Measurements from ENCODE around the gene ATXN2. TPM values are rescaled to one million over a fixed set of nuclear protein-coding genes. Genes with fewer than 3 reads are reported as not detected.

ATXN2 gene
- total RNA-seq, 2 donors from 2014 or later, result 32.8 to 67.7 TPM

- no peaks in the 10 kb centered on the region for H3K36me3 Mint-ChIP-seq
- no peaks in the 10 kb centered on the region for H3K9me3 Mint-ChIP-seq
- no peak overlapping the region for H3K4me3 Mint-ChIP-seq
- H3K27ac Mint-ChIP-seq, result peak overlapping the region; percentile 66 to 84
- no peaks in the 10 kb centered on the region for H3K27me3 Mint-ChIP-seq
- H3K4me1 Mint-ChIP-seq (ENCODE audit: low read depth in 2 of 2), result peaks cover 31 to 44% of the 10 kb centered on the region in 2 donors
- ATAC-seq, result no peak
- no peak for DNase-seq (ENCODE audit: low spot score)
These were observed 174.3 kb downstream of the ATXN2 start for GRCh38 chr12:111424793-111425251.

GRCh38 chr12:111424189-111424792 lies 174.8 kb downstream of the ATXN2 start:
- H3K4me1 Mint-ChIP-seq (ENCODE audit: low read depth in 2 of 2), result peaks cover 31 to 41% of the 10 kb centered on the region in 2 donors
- H3K27me3 Mint-ChIP-seq, result no peaks in the 10 kb centered on the region
- H3K27ac Mint-ChIP-seq, result peak overlapping the region in 1 of 2 donors; percentile 84

GRCh38 chr12:111420494-111420893 lies 178.6 kb downstream of the ATXN2 start:
- Mint-ChIP-seq H3K9me3 (no peaks in the 10 kb centered on the region), H3K4me3 (no peak overlapping the region), H3K36me3 (no peaks in the 10 kb centered on the region), H3K27me3 (no peaks in the 10 kb centered on the region), H3K27ac (no peak overlapping the region), H3K4me1 (ENCODE audit: low read depth in 2 of 2) (peaks cover 10 to 24% of the 10 kb centered on the region in 2 donors)
- DNase-seq (ENCODE audit: low spot score) (no peak), ATAC-seq (no peak)

More at GRCh38 chr12:111424189-111424792, 174.8 kb downstream of the ATXN2 start:
- Mint-ChIP-seq H3K9me3 (no peaks in the 10 kb centered on the region), H3K4me3 (no peak overlapping the region), H3K36me3 (no peaks in the 10 kb centered on the region)
- ATAC-seq (no peak), DNase-seq (ENCODE audit: low spot score) (no peak)

GRCh38 chr12:111419784-111420183 lies 179.3 kb downstream of the ATXN2 start:
- DNase-seq (ENCODE audit: low spot score), result no peak
- Mint-ChIP-seq H3K4me3 (no peak overlapping the region), H3K27me3 (no peaks in the 10 kb centered on the region), H3K4me1 (ENCODE audit: low read depth in 2 of 2) (peaks cover 9 to 21% of the 10 kb centered on the region in 2 donors), H3K9me3 (no peaks in the 10 kb centered on the region), H3K36me3 (no peaks in the 10 kb centered on the region), H3K27ac (no peak overlapping the region)
- ATAC-seq, result no peak

GRCh38 chr12:111418594-111418880 lies 180.6 kb downstream of the ATXN2 start:
- no peak for ATAC-seq
- Mint-ChIP-seq H3K27ac (no peak overlapping the region), H3K27me3 (no peaks in the 10 kb centered on the region), H3K9me3 (no peaks in the 10 kb centered on the region), H3K4me3 (no peak overlapping the region), H3K36me3 (no peaks in the 10 kb centered on the region), H3K4me1 (ENCODE audit: low read depth in 2 of 2) (peaks cover 11 to 22% of the 10 kb centered on the region in 2 donors)
- DNase-seq (ENCODE audit: low spot score), result no peak

- Mint-ChIP-seq H3K4me1 (ENCODE audit: low read depth in 2 of 2) (peaks cover 16 to 27% of the 10 kb centered on the region in 2 donors), H3K4me3 (no peak overlapping the region), H3K27ac (no peak overlapping the region), H3K36me3 (no peaks in the 10 kb centered on the region), H3K9me3 (no peaks in the 10 kb centered on the region), H3K27me3 (no peaks in the 10 kb centered on the region)
- ATAC-seq (no peak), DNase-seq (ENCODE audit: low spot score) (no peak)
These were observed 181.1 kb downstream of the ATXN2 start for GRCh38 chr12:111417784-111418593.

GRCh38 chr12:111417290-111417689 lies 181.8 kb downstream of the ATXN2 start:
- H3K27ac Mint-ChIP-seq, result no peak overlapping the region
- no peak for ATAC-seq
- DNase-seq (ENCODE audit: low spot score), result no peak
- peaks cover 23 to 31% of the 10 kb centered on the region in 2 donors for H3K4me1 Mint-ChIP-seq (ENCODE audit: low read depth in 2 of 2)
- no peak overlapping the region for H3K4me3 Mint-ChIP-seq
- no peaks in the 10 kb centered on the region for H3K27me3 Mint-ChIP-seq
- no peaks in the 10 kb centered on the region for H3K36me3 Mint-ChIP-seq
- no peaks in the 10 kb centered on the region for H3K9me3 Mint-ChIP-seq

GRCh38 chr12:111414711-111415252 lies 184.3 kb downstream of the ATXN2 start:
- no peaks in the 10 kb centered on the region for H3K36me3 Mint-ChIP-seq
- H3K9me3 Mint-ChIP-seq, result no peaks in the 10 kb centered on the region
- H3K4me1 Mint-ChIP-seq (ENCODE audit: low read depth in 2 of 2), result peaks cover 34 to 49% of the 10 kb centered on the region in 2 donors

GRCh38 chr12:111413442-111414086 lies 185.6 kb downstream of the ATXN2 start:
- ATAC-seq (no peak), DNase-seq (ENCODE audit: low spot score) (no peak)
- Mint-ChIP-seq H3K36me3 (no peaks in the 10 kb centered on the region), H3K9me3 (no peaks in the 10 kb centered on the region), H3K4me3 (no peak overlapping the region), H3K27ac (peak overlapping the region in 1 of 2 donors; percentile 83), H3K27me3 (no peaks in the 10 kb centered on the region), H3K4me1 (ENCODE audit: low read depth in 2 of 2) (peaks cover 35 to 53% of the 10 kb centered on the region in 2 donors)

More at GRCh38 chr12:111414711-111415252, 184.3 kb downstream of the ATXN2 start:
- no peak for ATAC-seq
- DNase-seq (ENCODE audit: low spot score), result no peak
- no peaks in the 10 kb centered on the region for H3K27me3 Mint-ChIP-seq
- no peak overlapping the region for H3K27ac Mint-ChIP-seq
- H3K4me3 Mint-ChIP-seq, result no peak overlapping the region

- H3K9me3 Mint-ChIP-seq, result no peaks in the 10 kb centered on the region
- ATAC-seq, result no peak
These were observed 186.2 kb downstream of the ATXN2 start for GRCh38 chr12:111412830-111413441.

GRCh38 chr12:111412007-111412829 lies 186.9 kb downstream of the ATXN2 start:
- H3K9me3 Mint-ChIP-seq, result no peaks in the 10 kb centered on the region
- H3K36me3 Mint-ChIP-seq, result no peaks in the 10 kb centered on the region
- peak overlapping the region; percentile 57 to 83 for H3K27ac Mint-ChIP-seq
- DNase-seq (ENCODE audit: low spot score) (no peak), ATAC-seq (peak; percentile 42 to 59)
- H3K4me3 Mint-ChIP-seq, result peak overlapping the region; percentile 57
- H3K4me1 Mint-ChIP-seq (ENCODE audit: low read depth in 2 of 2), result peaks cover 44 to 63% of the 10 kb centered on the region in 2 donors
- H3K27me3 Mint-ChIP-seq, result no peaks in the 10 kb centered on the region

More at GRCh38 chr12:111412830-111413441, 186.2 kb downstream of the ATXN2 start:
- no peak for DNase-seq (ENCODE audit: low spot score)
- Mint-ChIP-seq H3K4me1 (ENCODE audit: low read depth in 2 of 2) (peaks cover 41 to 58% of the 10 kb centered on the region in 2 donors), H3K36me3 (no peaks in the 10 kb centered on the region), H3K4me3 (no peak overlapping the region), H3K27me3 (no peaks in the 10 kb centered on the region), H3K27ac (peak overlapping the region; percentile 57 to 83)

GRCh38 chr12:111411185-111411764 lies 187.8 kb downstream of the ATXN2 start:
- DNase-seq (ENCODE audit: low spot score), result no peak
- no peak overlapping the region for H3K27ac Mint-ChIP-seq
- H3K36me3 Mint-ChIP-seq, result no peaks in the 10 kb centered on the region
- ATAC-seq, result no peak
- peaks cover 50 to 63% of the 10 kb centered on the region in 2 donors for H3K4me1 Mint-ChIP-seq (ENCODE audit: low read depth in 2 of 2)
- H3K27me3 Mint-ChIP-seq, result no peaks in the 10 kb centered on the region
- H3K9me3 Mint-ChIP-seq, result no peaks in the 10 kb centered on the region
- H3K4me3 Mint-ChIP-seq, result no peak overlapping the region

Measured in natural killer cell treated with Interleukin-12 subunit alpha and Interleukin-12 subunit beta and Interleukin-15 and Interleukin-18, amount 100 ng/mL, for 72 hours (primary cell).